PC-3 (cell line): ENCODE results near the gene SOBP.

Experiments
- EZH2 ChIP-seq: fragments of 300-600 bp; sonication (generic); IDR thresholded peaks from one replicate; pipeline ENCODE4 v1.6.1; 2017; ENCODE audit warnings: antibody characterized with exemption, mild to moderate bottlenecking, low read length; ENCODE audit not compliant: unreplicated experiment
- EZH2phosphoT487 ChIP-seq: fragments of 300-600 bp; sonication (generic); IDR thresholded peaks from 2 replicates; pipeline ENCODE4 v1.6.1; 2018; ENCODE audit warnings: mild to moderate bottlenecking, antibody characterized with exemption, low read length, borderline replicate concordance
- TF ChIP-seq, protein P1 (sequence below): fragments of 300-600 bp; sonication (generic); conservative IDR thresholded peaks from 2 replicates; pipeline ENCODE4 v1.5.1; 2017; ENCODE audit warnings: antibody characterized with exemption, low read depth, mild to moderate bottlenecking, low read length

DNA sequence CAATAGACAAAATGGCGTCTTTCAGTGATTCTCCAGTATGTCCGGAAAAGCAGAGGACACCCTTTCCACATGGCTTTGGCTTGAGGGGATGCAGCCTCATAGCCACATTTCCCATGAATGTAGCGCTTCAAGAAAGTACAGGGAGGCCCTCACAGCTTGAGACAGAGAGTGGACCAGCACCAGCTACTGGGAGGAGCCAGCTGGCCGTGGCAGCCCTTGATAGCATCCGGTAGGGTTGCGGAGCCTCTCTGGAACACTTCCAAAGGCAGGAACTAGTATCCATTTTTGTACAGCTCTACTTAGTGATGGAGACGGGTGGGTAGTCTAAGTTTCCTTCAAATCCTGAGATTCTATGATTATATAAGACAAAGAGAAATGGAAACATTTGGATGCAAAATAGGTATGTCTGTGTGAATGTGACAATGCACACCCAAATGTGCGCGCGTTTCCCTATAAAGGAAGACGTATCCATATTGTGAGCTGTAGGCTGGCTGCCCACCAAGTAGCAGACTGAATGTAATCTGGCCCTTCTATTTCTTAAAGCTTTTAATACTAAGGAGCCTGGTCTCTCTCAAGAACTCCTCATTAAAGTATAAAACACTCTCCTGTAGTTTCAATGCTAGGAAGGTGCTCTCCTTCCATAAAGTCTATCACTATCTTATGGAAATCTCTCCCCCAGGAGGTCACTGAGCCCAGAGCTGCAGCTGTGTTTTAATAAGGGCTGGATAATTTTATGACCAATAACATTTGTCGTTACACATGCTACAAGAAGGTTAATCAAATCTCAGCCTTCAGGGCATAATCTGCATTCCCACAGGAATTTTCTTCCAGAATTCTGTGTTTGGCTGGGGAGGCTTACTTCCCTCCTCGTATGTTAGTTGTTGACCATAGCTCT, 74.0 kb downstream of the SOBP start:
- TF ChIP-seq EZH2phosphoT487 (no peak), EZH2 (no peak)
- TF ChIP-seq, protein P1, sequence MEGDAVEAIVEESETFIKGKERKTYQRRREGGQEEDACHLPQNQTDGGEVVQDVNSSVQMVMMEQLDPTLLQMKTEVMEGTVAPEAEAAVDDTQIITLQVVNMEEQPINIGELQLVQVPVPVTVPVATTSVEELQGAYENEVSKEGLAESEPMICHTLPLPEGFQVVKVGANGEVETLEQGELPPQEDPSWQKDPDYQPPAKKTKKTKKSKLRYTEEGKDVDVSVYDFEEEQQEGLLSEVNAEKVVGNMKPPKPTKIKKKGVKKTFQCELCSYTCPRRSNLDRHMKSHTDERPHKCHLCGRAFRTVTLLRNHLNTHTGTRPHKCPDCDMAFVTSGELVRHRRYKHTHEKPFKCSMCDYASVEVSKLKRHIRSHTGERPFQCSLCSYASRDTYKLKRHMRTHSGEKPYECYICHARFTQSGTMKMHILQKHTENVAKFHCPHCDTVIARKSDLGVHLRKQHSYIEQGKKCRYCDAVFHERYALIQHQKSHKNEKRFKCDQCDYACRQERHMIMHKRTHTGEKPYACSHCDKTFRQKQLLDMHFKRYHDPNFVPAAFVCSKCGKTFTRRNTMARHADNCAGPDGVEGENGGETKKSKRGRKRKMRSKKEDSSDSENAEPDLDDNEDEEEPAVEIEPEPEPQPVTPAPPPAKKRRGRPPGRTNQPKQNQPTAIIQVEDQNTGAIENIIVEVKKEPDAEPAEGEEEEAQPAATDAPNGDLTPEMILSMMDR = no peak
